GM21390 (cell line): ENCODE results near the gene XRCC1.
"Not testable (repeated sequence)": the region's sequence is repeated elsewhere in the genome, so short reads cannot be mapped to it uniquely, and the experiment has no call there.

ENCODE experiments used
- ATAC-seq: cut with Tn5 transposase; IDR thresholded peaks from one replicate; pipeline ENCODE4 v1.9.1; 2021; ENCODE audit not compliant: unreplicated experiment

XRCC1 gene

DNA sequence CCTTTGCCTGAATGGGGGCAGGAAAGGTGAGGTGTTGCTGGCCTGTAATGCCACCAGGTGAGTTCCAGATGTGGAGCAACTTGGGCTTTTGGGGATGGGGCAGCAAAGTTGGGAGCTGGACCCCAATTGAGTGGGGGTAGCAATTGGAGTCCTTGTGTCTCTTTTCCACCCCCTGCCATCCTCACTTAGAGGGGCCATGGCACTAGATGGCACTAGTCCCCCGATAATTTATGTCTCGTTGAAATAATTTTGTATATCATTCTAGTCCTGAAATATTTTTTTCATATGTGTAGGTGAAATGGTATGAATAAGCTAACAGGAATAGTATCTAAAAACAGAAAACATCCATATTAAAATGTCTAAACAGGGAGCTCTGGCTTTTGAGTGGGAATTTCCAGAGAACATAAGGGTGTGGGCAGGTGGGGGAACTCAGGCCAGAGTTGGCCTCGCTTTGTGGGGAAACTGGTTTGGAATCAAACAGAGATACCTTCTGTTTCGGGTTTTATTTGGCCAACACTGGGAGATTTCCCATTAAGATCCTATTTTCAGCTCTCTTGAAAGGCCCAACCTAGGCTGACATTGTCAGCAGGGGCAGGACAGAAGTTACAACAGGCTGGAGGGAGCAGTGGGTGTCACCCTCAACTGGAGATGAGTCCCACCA lies 24.4 kb upstream of the XRCC1 start:
- no peak for ATAC-seq

DNA sequence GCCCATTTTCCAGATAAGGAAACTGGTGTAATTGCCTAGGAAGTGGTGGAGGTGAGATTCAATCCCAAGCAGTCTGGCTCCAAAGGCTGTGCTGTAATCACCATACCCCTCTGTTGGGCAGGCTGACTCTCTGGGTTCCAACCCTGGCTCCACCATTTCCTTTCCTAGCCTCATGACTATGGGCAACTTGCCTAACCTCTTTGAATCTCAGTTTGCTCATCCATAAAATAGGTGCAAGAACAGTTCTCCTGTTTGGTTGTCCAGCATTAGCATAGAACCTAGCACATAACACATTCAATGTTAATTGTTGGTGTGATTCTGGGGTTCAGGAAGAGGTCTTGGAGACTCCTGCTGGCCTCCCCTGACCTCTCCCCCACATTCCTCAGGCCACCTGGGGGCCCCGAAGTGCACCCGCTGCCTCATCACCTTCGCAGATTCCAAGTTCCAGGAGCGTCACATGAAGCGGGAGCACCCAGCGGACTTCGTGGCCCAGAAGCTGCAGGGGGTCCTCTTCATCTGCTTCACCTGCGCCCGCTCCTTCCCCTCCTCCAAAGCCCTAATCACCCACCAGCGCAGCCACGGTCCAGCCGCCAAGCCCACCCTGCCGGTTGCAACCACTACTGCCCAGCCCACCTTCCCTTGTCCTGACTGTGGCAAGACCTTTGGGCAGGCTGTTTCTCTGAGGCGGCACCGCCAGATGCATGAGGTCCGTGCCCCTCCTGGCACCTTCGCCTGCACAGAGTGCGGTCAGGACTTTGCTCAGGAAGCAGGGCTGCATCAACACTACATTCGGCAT lies 23.3 kb upstream of the XRCC1 start:
- no peak for ATAC-seq

DNA sequence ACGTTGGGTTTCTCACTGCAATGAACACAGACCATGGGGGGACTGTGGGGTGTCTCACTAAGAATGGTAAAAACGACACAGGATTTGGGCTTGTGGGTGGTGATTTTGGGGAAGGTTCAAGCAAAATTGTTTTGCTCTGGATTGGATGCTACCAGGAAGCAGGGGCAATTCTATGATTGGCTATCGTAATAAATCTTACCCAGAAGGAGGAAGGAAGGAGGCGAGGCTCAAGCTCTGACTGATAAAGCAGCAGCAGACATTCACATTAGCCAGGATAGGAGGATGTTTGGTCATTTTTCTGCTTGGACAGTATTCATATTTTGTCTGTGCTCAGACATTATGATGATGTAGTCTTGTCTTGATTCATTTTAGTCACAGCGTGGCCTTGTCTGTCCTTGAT lies 22.5 kb upstream of the XRCC1 start:
- ATAC-seq = no peak

DNA sequence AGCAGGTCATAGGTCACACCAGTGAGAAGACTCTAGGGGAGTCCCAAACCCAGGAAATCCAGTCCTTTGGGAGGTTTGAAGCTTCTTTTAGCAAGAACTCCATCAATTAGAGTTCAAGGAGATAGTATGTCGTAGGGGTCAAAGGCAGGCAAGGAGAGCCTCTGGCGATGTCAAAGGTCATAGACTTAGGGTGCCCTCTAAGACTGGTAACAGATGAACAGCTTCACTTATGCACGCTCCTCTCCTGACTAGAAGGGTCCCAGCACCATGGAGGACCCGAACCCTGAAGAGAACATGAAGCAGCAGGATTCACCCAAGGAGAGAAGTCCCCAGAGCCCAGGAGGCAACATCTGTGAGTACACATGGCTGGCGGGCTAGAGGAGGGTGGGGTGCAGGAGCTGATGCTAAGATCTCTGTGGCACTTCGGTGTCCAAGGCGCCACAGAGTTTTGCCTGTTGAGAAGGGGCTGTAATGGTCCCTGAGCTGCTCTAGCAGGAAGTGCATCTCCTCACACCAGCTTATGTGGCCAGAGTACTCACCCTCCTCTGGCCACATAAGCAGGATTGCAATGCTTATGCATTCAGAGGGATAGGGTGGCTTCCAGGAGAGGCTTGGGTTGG lies 21.6 kb upstream of the XRCC1 start:
- no peak for ATAC-seq

DNA sequence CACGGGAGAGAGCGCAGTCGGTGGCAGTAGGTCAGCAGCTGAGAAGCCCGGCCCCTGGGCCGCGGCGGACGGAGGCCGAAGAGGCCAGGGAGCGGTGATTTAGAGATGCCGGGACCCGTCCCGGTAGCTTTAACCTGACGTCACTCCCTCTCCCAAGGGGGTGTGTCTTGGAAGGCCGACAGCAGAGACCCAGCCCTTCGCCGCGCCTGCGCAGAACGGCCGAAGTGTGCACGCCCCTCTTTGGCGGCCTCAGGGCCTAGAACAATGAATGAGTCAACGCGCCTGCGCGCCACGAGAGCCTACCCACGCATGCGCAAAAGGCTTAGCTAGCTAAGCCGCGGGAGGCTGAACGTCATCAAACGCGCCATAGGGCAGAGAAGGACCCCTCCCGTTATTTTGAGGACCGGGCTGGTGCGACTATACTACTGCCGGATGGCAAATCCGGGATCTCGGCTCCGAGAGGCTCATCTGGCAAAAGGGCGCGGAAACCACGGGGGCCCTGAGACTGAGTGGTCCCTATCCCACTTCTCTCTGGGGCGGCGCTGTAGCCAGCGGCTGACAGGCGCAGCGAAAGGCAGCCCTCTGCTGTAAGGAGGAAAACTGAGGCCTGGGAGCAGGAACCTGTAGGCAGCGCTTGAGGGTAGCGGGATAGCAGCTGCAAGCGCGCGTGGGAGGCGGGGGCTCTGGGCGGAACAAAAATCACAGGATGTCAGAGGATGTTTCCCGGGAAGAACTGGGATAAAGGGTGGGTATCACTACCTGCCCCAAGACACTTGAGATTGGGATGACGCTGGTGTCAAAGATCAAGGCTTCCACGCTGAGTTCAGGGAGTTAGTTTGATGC lies 20.9 kb upstream of the XRCC1 start, which contains the start of the genes IRGQ and ZNF576:
IRGQ (minus strand) TSS at position 136 of the 843 bp plus-strand sequence. CDS start 796 bp downstream, outside the sequence.
ZNF576 (plus strand) TSS at position 597 of the 843 bp plus-strand sequence. CDS start 514 bp downstream, outside the sequence.
- ATAC-seq = peak; percentile 71

DNA sequence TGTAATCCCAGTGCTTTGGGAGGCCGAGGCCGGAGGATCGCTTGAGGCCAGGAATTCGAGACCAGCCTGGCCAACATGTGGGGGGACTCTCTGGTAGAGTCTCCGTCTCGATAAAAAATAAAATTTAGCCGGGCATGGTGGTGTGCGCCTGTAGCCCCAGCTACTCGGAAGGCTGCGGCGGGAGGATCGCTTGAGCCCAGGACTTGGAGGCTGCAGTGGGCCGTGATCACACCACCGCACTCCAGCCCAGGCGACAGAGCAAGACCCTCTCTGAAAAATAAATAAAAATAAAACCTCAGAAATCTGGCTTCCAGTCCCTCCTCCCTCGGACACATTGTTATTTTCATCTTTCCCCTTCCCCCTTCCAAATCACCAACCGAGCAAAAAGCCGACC lies 20.3 kb upstream of the XRCC1 start:
- ATAC-seq = no peak

DNA sequence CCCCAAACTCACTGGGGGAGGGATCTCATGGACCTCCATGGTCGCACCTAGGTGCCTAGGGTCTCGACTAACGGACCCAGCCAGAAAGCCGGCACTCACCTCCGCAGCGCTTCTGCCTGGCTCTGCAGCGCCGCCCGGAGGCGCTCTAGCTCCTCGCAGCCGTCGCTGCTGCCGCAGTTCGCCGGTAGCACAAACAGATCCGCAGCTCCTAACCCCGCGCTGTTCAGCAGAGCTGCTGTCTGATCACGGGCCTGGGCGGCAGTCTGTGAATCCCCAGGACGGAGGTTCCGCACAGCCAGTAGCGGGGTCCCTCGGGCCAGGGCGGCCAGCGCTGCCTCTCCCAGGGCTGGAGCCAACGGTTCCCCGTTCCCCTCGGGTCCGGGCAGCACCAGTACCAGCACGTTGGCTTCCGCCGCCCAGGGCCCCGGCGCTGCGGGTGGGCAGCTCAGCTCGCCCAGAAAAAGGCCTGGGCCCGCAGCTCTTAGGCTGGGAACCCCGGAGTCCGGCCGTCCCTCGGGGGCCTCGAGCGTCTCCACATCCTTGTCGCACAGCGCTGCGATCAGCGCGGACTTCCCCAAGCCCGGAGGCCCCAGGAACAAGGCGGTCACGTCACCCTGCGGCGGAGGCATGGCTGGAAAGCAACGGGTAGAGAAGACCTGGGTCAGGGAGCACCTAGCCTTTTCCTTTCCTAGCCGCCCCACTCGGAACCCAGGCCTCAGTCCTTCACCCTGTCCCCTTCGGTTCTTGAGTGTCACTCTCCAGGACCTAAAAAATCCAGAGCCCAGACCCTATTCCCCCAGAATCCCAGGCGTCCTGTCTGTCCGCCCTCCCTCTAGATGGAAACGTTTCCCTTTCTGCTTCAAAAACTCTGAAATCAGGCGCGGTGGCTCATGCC lies 19.6 kb upstream of the XRCC1 start:
- ATAC-seq = peak; percentile 39

DNA sequence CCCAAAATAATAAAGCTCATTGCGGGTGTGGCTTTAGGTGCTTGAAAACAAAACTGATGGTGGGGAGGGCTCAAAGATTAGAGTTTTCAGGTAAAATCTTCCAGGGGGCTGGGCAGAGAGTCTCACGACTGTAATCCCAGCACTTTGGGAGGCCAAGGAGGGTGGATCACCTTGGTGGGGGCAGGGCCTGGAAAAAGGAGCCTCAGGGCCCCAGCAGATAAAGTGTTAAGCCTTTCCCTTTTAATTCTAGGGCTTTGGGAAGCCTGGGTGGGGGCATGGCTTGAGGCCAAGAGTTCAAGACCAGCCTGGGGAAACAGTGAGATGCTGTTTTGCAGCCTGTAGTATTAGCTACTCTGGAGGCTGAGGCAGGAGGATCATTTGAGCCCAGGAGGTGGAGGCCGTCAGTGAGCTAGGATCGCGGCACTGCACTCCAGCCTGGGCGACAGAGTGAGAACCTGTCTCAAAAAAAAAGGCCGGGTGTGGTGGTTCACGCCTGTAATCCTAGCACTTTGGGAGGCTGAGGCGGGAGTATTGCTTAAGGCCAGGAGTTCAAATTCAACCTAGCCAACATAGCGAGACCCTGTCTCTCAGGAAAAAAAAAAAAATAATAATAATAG lies 18.9 kb upstream of the XRCC1 start:
- no peak for ATAC-seq

DNA sequence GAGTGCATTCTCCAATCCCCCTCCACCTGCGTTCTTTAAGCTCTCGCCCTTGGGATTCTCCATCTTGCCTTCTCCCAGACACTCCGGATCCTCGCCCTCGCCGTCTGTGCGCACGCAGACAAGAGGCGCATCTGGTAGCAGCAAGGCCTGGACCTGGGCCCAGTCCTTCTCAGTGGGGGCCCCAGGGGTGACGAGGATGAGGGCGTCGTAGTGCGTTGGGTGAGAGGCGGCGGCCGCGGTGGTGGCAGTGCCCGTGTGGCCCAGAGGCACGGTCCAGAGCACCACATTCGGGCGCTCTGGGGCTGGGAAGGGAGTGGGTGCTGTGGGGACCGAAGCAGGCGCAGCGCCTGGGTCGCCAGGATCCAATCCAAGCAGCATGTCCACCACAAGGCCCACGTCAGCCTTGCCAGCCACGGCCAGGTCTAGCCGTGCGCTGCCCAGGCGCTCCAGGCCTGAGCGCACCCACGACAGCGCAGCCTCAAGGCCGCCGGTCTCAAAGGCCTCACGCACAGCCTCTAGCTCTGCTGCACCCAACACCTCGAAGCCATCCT lies 17.5 kb upstream of the XRCC1 start:
- ATAC-seq = no peak

DNA sequence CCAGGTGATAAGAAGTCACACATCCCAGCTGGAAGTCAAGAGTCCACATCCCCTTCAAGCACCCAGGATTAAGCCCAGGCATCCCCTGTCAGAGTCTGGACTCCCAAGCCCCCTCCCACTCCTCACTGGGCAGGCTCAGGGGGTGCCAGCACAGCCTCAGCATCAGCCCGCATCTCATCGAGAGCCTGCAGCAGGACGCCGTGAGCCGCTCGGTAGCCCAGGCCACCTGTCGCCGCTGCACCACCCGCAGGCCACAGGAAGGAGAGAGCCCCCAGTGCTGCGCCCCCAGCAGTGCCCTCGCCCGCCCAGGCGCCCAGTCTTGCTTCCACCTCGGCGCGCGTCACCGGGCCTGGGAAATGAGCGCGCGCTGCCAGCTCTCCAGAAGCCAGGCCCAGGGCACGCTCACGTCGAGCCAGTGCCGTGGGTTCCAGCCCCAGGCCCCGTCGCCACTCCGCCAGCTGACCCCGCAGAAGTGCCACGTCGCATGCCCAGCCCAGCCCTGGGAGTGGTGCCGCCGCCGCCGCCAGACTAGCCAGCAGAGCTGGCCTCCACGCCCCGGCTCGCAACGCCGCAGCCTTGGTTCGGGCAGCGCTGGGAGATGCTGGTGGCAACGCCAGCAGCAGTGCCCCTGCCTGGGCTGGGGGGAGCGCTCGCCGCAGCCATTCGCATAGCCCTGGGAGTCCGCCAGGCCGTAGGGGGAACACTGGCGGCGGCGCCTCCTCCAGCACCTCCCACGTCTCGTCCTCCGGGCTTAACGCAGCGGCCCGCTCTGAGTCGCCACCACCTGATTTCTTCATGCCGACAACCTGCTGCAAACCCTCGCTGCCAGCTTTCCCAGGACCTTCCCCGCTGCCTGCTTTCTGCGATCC lies 16.8 kb upstream of the XRCC1 start:
- no peak for ATAC-seq

DNA sequence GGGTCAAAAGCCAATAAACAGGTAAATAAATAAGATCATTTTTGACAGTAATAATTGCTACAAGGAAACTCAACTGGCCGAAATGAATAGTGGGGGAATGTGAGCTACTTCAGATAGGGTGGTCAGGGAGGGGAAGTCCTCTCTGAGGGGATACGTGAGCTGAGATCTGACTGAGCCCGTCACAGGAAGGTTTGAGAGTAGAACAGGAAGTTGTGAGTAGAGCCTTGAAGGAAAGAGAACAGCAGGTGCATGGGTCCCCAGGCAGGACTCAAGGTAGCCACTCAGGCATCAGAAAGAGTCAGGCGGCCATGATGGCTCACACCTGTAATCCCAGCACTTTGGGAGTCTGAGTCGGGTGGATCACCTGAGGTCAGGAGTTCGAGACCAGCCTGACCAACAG lies 14.4 kb upstream of the XRCC1 start:
- ATAC-seq = no peak

DNA sequence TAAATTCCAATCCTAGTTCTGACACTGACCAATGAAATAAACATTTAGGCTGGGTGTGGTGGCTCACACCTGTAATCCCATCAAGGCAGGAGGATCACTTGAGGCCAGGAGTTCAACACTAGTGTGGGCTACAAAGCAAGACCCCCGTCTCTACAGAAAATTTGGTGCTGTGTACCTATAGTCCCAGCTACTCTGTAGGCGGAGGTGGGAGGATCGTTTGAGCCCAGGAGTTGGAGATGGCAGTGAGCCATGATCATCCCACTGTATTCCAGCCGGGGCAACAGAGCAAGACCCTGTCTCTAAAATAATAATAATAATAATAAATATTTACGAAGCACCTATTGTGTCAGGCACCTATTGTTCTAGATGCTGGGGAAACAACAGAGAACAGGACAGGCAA lies 13.9 kb upstream of the XRCC1 start:
- no peak for ATAC-seq

DNA sequence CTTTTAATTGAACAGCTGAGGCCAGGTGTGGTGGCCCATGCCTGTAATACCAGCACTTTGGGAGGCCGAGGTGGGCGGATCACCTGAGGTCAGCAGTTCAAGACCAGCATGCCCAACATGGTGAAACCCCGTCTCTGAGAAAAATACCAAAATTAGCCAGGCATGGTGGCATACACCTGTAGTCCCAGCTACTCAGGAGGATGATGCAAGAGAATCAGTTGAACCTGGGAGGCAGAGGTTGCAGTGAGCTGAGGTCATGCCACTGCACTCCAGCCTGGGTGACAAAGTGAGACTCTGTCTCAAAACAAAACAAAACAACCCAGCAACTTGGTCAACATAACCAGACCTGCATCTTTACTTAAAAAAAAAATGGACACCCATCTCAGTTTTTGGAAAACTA lies 11.7 kb upstream of the XRCC1 start:
- not testable (repeated sequence) for ATAC-seq

DNA sequence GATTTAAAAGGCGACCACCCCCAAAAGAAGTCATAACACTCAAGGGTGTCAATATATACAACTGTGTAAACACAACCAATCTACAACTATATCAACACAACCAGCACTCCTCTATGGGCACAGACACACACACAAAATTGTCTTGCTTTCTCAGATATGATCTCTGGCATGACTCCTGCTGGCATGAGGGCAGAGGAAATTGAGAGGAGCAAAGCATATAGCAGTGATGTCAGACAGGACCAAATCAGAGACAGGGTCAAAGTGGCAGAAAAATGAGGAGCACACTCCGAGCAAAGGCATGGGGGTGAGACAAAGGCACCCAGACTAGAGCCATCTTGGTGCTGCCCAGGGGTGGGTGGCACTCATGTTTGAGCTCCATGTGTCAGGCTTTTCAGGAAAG lies 11.0 kb upstream of the XRCC1 start:
- no peak for ATAC-seq

DNA sequence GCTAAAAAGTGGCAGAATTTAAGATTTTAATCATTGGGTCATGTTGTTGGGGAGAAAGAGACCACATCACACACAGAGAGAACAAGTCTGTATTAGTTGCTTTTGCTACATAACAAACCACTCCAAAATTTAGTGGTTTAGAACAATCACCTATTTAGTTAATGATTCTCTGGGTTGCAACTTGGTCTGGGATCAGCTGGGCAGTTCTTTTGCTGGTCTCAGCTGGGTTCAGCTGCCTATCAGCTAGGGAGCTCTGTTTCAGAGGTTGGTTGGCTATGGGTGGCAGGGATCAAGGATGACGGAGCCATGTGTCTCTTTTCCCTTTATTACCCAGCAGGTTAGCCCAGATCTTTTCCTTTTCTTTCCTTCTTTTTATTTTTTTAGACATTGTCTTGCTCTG lies 9.2 kb upstream of the XRCC1 start:
- ATAC-seq = no peak

DNA sequence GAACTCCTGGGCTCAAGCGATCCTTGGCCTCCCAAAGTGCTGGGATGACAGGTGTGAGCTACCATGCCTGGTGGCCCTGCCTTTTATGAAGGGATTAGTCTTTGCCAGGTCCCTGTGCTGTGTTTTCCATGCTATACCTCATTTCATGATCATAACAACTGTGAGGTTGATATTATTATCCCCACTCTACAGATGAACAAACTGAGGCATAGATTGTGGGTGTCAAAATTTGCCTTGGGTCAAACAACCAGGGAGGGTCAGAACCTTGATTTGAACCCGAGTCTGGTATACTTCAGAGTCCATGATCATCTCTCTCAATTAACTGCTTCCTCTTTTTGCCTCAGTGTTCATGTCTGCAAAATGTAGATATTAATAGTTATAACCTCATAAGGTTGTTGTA lies 7.2 kb upstream of the XRCC1 start:
- ATAC-seq = no peak

DNA sequence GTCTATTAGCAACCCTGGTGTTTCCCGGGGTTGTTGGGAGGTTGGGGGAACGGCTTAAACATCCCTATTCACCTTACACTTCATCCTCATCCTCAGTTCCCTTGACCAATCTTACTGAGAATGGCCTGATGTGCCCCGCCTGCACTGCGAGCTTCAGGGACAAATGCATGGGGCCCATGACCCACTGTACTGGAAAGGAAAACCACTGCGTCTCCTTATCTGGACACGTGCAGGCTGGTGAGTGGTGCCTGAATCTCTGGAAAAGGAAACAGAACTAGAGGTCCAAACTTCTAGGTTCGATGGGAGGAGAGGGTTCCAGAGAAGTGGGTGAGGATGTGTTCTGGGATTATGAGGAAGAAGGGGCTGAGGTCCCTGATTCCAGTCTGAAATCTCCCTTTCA lies 6.1 kb upstream of the XRCC1 start:
- no peak for ATAC-seq

DNA sequence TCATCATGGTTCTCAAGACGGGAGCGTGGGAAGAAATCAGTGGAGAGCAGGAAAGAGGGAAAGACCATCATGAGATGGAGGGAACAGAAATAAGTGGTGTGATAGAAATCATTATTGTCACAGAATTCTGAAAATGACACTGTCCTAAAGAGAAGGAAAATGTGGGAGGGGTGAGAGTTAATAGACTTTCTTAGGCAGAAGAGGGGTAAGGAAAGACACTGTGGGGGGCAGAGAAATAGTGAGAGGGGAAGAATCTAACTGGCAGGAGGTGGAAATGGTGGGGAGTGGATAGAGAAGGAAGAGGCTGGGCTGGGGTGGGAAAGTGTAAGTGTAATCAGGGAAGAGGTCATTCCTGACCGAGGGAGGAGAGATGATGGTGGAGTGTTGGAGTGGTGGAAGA lies 3.5 kb upstream of the XRCC1 start:
- no peak for ATAC-seq
